ENCODE results near the gene ARHGAP15.

ARHGAP15 gene

GRCh38 chr2:143333168-143333791, 204.1 kb downstream of the ARHGAP15 start:
- no peak overlapping the region for H3K4me3 ChIP-seq (ENCODE audit: low read length)

GRCh38 chr2:143333847-143334246, 204.6 kb downstream of the ARHGAP15 start:
- no peaks in the 10 kb centered on the region for H3K9me3 ChIP-seq (ENCODE audit: control insufficient read depth, low read length)
- no peak for DNase-seq (ENCODE audit: low read depth)
- H3K4me3 ChIP-seq (ENCODE audit: low read length): no peak overlapping the region

More at GRCh38 chr2:143333168-143333791, 204.1 kb downstream of the ARHGAP15 start:
- Histone ChIP-seq H3K9me3 (ENCODE audit: control insufficient read depth, low read length) (no peaks in the 10 kb centered on the region), H3K36me3 (ENCODE audit: control insufficient read depth, insufficient read depth, low read length, severe bottlenecking) (no peaks in the 10 kb centered on the region), H3K27me3 (replicated peaks; ENCODE audit: control insufficient read depth, insufficient read depth, low read length) (no peaks in the 10 kb centered on the region), H3K4me1 (ENCODE audit: control insufficient read depth, insufficient read depth, low read length) (peaks cover 18% of the 10 kb centered on the region), H3K9ac (ENCODE audit: low read length) (no peak overlapping the region)
- DNase-seq (ENCODE audit: low read depth): no peak

GRCh38 chr2:143334837-143335236, 205.6 kb downstream of the ARHGAP15 start:
- no peaks in the 10 kb centered on the region for H3K27me3 ChIP-seq (replicated peaks; ENCODE audit: control insufficient read depth, insufficient read depth, low read length)
- no peaks in the 10 kb centered on the region for H3K9me3 ChIP-seq (ENCODE audit: control insufficient read depth, low read length)
- H3K36me3 ChIP-seq (ENCODE audit: control insufficient read depth, insufficient read depth, low read length, severe bottlenecking): no peaks in the 10 kb centered on the region
- H3K9ac ChIP-seq (ENCODE audit: low read length): no peak overlapping the region
- peak; percentile 48 for DNase-seq (ENCODE audit: low read depth)
- H3K4me3 ChIP-seq (ENCODE audit: low read length): no peak overlapping the region
- H3K4me1 ChIP-seq (ENCODE audit: control insufficient read depth, insufficient read depth, low read length): peaks cover 18% of the 10 kb centered on the region

More at GRCh38 chr2:143333847-143334246, 204.6 kb downstream of the ARHGAP15 start:
- Histone ChIP-seq H3K36me3 (ENCODE audit: control insufficient read depth, insufficient read depth, low read length, severe bottlenecking) (no peaks in the 10 kb centered on the region), H3K4me1 (ENCODE audit: control insufficient read depth, insufficient read depth, low read length) (peaks cover 18% of the 10 kb centered on the region), H3K27me3 (replicated peaks; ENCODE audit: control insufficient read depth, insufficient read depth, low read length) (no peaks in the 10 kb centered on the region), H3K9ac (ENCODE audit: low read length) (no peak overlapping the region)

GRCh38 chr2:143336719-143337210, 207.5 kb downstream of the ARHGAP15 start:
- Histone ChIP-seq H3K27me3 (replicated peaks; ENCODE audit: control insufficient read depth, insufficient read depth, low read length) (no peaks in the 10 kb centered on the region), H3K4me1 (ENCODE audit: control insufficient read depth, insufficient read depth, low read length) (peaks cover 12% of the 10 kb centered on the region), H3K9me3 (ENCODE audit: control insufficient read depth, low read length) (no peaks in the 10 kb centered on the region), H3K9ac (ENCODE audit: low read length) (no peak overlapping the region), H3K36me3 (ENCODE audit: control insufficient read depth, insufficient read depth, low read length, severe bottlenecking) (no peaks in the 10 kb centered on the region), H3K4me3 (ENCODE audit: low read length) (no peak overlapping the region)
- DNase-seq (ENCODE audit: low read depth): no peak

- Histone ChIP-seq H3K9me3 (ENCODE audit: control insufficient read depth, low read length) (no peaks in the 10 kb centered on the region), H3K9ac (ENCODE audit: low read length) (no peak overlapping the region), H3K4me1 (ENCODE audit: control insufficient read depth, insufficient read depth, low read length) (no peaks in the 10 kb centered on the region), H3K36me3 (ENCODE audit: control insufficient read depth, insufficient read depth, low read length, severe bottlenecking) (no peaks in the 10 kb centered on the region), H3K27me3 (replicated peaks; ENCODE audit: control insufficient read depth, insufficient read depth, low read length) (no peaks in the 10 kb centered on the region), H3K4me3 (ENCODE audit: low read length) (no peak overlapping the region)
- DNase-seq (ENCODE audit: low read depth): no peak
These were observed 212.3 kb downstream of the ARHGAP15 start for GRCh38 chr2:143341478-143341877.

- Histone ChIP-seq H3K36me3 (ENCODE audit: control insufficient read depth, insufficient read depth, low read length, severe bottlenecking) (no peaks in the 10 kb centered on the region), H3K4me3 (ENCODE audit: low read length) (no peak overlapping the region), H3K27me3 (replicated peaks; ENCODE audit: control insufficient read depth, insufficient read depth, low read length) (no peaks in the 10 kb centered on the region), H3K9ac (ENCODE audit: low read length) (no peak overlapping the region), H3K9me3 (ENCODE audit: control insufficient read depth, low read length) (no peaks in the 10 kb centered on the region), H3K4me1 (ENCODE audit: control insufficient read depth, insufficient read depth, low read length) (no peaks in the 10 kb centered on the region)
- no peak for DNase-seq (ENCODE audit: low read depth)
These were observed 215.6 kb downstream of the ARHGAP15 start for GRCh38 chr2:143344780-143345179.

GRCh38 chr2:143345887-143346787, 216.9 kb downstream of the ARHGAP15 start:
- no peak for DNase-seq (ENCODE audit: low read depth)
- H3K9me3 ChIP-seq (ENCODE audit: control insufficient read depth, low read length): no peaks in the 10 kb centered on the region
- H3K9ac ChIP-seq (ENCODE audit: low read length): no peak overlapping the region
- no peak overlapping the region for H3K4me3 ChIP-seq (ENCODE audit: low read length)
- H3K36me3 ChIP-seq (ENCODE audit: control insufficient read depth, insufficient read depth, low read length, severe bottlenecking): no peaks in the 10 kb centered on the region
- no peaks in the 10 kb centered on the region for H3K4me1 ChIP-seq (ENCODE audit: control insufficient read depth, insufficient read depth, low read length)
- no peaks in the 10 kb centered on the region for H3K27me3 ChIP-seq (replicated peaks; ENCODE audit: control insufficient read depth, insufficient read depth, low read length)

- Histone ChIP-seq H3K27me3 (replicated peaks; ENCODE audit: control insufficient read depth, insufficient read depth, low read length) (no peaks in the 10 kb centered on the region), H3K36me3 (ENCODE audit: control insufficient read depth, insufficient read depth, low read length, severe bottlenecking) (no peaks in the 10 kb centered on the region), H3K4me3 (ENCODE audit: low read length) (no peak overlapping the region), H3K9me3 (ENCODE audit: control insufficient read depth, low read length) (no peaks in the 10 kb centered on the region), H3K4me1 (ENCODE audit: control insufficient read depth, insufficient read depth, low read length) (no peaks in the 10 kb centered on the region), H3K9ac (ENCODE audit: low read length) (no peak overlapping the region)
- DNase-seq (ENCODE audit: low read depth): no peak
These were observed 218.1 kb downstream of the ARHGAP15 start for GRCh38 chr2:143347271-143347695.

GRCh38 chr2:143347901-143348414, 218.7 kb downstream of the ARHGAP15 start:
- Histone ChIP-seq H3K36me3 (ENCODE audit: control insufficient read depth, insufficient read depth, low read length, severe bottlenecking) (no peaks in the 10 kb centered on the region), H3K4me1 (ENCODE audit: control insufficient read depth, insufficient read depth, low read length) (no peaks in the 10 kb centered on the region), H3K27me3 (replicated peaks; ENCODE audit: control insufficient read depth, insufficient read depth, low read length) (no peaks in the 10 kb centered on the region), H3K9ac (ENCODE audit: low read length) (no peak overlapping the region), H3K9me3 (ENCODE audit: control insufficient read depth, low read length) (no peaks in the 10 kb centered on the region), H3K4me3 (ENCODE audit: low read length) (no peak overlapping the region)
- DNase-seq (ENCODE audit: low read depth): no peak

- H3K9ac ChIP-seq (ENCODE audit: low read length): no peak overlapping the region
- no peaks in the 10 kb centered on the region for H3K4me1 ChIP-seq (ENCODE audit: control insufficient read depth, insufficient read depth, low read length)
- no peak for DNase-seq (ENCODE audit: low read depth)
- no peaks in the 10 kb centered on the region for H3K27me3 ChIP-seq (replicated peaks; ENCODE audit: control insufficient read depth, insufficient read depth, low read length)
- H3K4me3 ChIP-seq (ENCODE audit: low read length): no peak overlapping the region
- no peaks in the 10 kb centered on the region for H3K9me3 ChIP-seq (ENCODE audit: control insufficient read depth, low read length)
- no peaks in the 10 kb centered on the region for H3K36me3 ChIP-seq (ENCODE audit: control insufficient read depth, insufficient read depth, low read length, severe bottlenecking)
These were observed 225.0 kb downstream of the ARHGAP15 start for GRCh38 chr2:143354050-143354750.

- no peak overlapping the region for H3K4me3 ChIP-seq (ENCODE audit: low read length)
- H3K9me3 ChIP-seq (ENCODE audit: control insufficient read depth, low read length): no peaks in the 10 kb centered on the region
- no peaks in the 10 kb centered on the region for H3K36me3 ChIP-seq (ENCODE audit: control insufficient read depth, insufficient read depth, low read length, severe bottlenecking)
- H3K27me3 ChIP-seq (replicated peaks; ENCODE audit: control insufficient read depth, insufficient read depth, low read length): no peaks in the 10 kb centered on the region
- DNase-seq (ENCODE audit: low read depth): no peak
- no peaks in the 10 kb centered on the region for H3K4me1 ChIP-seq (ENCODE audit: control insufficient read depth, insufficient read depth, low read length)
- no peak overlapping the region for H3K9ac ChIP-seq (ENCODE audit: low read length)
These were observed 226.7 kb downstream of the ARHGAP15 start for GRCh38 chr2:143355870-143356269.
